NB4 (cell line): ENCODE data around the gene PCGF1.
"Not testable (repeated sequence)": the region's sequence is repeated elsewhere in the genome, so short reads cannot be mapped to it uniquely, and the experiment has no call there.

Experiments
- MYC ChIP-seq: IDR thresholded peaks from 2 replicates; pipeline ENCODE4 v1.6.1; 2011; ENCODE audit warnings: low read depth, low read length
- POLR2A ChIP-seq: IDR thresholded peaks from 2 replicates; pipeline ENCODE4 v1.6.1; 2011; ENCODE audit warnings: mild to moderate bottlenecking; ENCODE audit not compliant: insufficient read length; ENCODE audit errors: extremely low read depth
- TF ChIP-seq, protein P1 (sequence below): IDR thresholded peaks from one replicate; pipeline ENCODE4 v1.5.1; 2012; ENCODE audit warnings: low read depth, low read length

DNA sequence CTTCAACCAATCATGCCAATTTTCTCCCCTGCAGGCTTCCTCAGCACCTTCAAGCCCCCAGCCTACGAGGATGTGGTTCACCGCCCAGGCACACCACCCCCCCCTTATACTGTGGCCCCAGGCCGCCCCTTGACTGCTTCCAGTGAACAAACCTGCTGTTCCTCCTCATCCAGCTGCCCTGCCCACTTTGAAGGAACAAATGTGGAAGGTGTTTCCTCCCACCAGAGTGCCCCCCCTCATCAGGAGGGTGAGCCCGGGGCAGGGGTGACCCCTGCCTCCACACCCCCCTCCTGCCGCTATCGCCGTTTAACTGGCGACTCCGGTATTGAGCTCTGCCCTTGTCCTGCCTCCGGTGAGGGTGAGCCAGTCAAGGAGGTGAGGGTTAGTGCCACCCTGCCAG is 47.3 kb downstream of the PCGF1 start:
- TF ChIP-seq, protein P1, sequence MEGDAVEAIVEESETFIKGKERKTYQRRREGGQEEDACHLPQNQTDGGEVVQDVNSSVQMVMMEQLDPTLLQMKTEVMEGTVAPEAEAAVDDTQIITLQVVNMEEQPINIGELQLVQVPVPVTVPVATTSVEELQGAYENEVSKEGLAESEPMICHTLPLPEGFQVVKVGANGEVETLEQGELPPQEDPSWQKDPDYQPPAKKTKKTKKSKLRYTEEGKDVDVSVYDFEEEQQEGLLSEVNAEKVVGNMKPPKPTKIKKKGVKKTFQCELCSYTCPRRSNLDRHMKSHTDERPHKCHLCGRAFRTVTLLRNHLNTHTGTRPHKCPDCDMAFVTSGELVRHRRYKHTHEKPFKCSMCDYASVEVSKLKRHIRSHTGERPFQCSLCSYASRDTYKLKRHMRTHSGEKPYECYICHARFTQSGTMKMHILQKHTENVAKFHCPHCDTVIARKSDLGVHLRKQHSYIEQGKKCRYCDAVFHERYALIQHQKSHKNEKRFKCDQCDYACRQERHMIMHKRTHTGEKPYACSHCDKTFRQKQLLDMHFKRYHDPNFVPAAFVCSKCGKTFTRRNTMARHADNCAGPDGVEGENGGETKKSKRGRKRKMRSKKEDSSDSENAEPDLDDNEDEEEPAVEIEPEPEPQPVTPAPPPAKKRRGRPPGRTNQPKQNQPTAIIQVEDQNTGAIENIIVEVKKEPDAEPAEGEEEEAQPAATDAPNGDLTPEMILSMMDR = not testable (repeated sequence)
- TF ChIP-seq POLR2A, MYC: not testable (repeated sequence)
